ENCODE data around the gene STK31.
A peak's percentile ranks its signal among the peaks of the same experiment; 100 is the strongest.
"Not testable (repeated sequence)": the region's sequence is repeated elsewhere in the genome, so short reads cannot be mapped to it uniquely, and the experiment has no call there.

STK31 gene, protein sequence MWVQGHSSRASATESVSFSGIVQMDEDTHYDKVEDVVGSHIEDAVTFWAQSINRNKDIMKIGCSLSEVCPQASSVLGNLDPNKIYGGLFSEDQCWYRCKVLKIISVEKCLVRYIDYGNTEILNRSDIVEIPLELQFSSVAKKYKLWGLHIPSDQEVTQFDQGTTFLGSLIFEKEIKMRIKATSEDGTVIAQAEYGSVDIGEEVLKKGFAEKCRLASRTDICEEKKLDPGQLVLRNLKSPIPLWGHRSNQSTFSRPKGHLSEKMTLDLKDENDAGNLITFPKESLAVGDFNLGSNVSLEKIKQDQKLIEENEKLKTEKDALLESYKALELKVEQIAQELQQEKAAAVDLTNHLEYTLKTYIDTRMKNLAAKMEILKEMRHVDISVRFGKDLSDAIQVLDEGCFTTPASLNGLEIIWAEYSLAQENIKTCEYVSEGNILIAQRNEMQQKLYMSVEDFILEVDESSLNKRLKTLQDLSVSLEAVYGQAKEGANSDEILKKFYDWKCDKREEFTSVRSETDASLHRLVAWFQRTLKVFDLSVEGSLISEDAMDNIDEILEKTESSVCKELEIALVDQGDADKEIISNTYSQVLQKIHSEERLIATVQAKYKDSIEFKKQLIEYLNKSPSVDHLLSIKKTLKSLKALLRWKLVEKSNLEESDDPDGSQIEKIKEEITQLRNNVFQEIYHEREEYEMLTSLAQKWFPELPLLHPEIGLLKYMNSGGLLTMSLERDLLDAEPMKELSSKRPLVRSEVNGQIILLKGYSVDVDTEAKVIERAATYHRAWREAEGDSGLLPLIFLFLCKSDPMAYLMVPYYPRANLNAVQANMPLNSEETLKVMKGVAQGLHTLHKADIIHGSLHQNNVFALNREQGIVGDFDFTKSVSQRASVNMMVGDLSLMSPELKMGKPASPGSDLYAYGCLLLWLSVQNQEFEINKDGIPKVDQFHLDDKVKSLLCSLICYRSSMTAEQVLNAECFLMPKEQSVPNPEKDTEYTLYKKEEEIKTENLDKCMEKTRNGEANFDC

DNA sequence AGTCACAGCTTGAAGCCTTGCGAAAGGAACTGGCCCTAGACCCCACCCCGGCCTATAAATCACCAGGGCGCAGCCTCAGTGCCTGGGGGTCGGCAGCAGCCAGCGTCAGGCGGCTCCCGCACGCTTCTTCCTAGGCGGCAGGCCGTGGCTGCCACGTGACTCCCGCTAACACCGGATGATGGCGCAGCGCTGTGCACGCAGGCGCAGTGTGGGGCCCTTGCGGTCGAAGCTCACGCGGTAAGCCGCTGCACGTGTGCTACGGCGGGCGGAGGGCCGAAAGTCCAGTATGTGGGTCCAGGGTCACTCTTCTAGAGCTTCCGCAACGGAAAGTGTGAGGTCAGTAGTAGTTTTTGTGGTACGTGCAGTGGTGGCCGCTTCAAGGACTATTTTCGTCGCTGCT is at the start of gene STK31:
STK31 (plus strand) TSS at position 220 of the 400 bp plus-strand sequence; CDS start at position 287, 67 bp downstream.
- no peak for DNase-seq

DNA sequence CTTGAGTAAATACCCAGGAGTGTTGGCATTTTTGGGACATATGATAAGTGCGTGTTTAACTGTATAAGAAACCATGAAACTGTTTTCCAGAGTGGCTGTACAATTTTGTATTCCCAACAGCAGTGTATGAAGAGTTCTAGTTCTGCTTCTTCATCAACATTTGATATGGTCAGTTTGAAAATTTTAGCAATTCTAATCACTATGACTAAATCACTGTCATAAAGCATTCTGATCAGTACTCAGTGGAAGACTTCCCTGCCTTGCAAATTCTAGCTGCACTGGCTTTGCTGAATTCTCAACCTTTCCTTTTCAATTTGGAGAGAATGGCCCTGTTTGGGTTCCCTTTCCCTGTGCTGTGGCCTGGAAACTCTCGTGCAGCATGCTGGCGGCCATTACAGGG is 48.6 kb upstream of the STK31 start:
- no peak for DNase-seq

DNA sequence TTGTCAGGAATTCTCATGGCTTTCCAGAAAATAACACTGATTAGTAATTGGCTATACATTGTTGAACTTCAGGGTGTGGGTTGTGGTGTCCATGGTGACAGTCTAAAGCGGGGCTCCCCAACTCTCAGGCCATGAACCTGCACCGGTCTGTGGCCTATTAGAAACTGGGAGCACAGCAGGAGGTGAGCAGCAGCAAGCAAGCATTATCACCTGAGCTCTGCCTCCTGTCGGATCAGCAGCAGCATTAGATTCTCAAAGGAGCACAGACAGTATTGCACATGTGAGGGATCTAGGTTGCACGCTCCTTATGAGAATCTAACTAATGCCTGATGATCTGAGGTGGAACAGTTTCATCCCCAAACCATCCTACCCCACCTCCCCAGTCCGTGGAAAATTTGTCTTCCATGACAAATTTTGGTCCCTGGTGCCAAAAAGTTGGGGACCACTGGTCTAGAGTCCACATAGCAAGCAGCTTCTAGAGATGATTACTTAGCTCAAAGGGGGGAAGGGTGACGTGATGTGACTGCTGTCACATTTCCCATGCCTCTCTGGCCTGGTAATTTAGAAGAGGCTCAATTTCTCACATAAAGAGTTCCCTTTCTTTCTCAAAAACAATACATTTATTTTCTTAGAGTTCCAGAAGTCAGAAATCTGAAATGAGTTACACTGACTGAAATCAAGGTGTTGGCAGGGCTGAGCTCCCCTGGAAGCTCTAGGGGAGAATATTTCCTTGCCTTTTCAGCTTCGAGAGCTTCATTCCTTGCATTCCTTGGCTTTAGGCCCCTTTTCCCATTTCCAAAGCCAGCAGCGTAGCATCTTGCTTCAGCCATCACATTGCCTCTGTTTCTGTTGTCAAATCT is 47.7 kb upstream of the STK31 start:
- no peak for DNase-seq

DNA sequence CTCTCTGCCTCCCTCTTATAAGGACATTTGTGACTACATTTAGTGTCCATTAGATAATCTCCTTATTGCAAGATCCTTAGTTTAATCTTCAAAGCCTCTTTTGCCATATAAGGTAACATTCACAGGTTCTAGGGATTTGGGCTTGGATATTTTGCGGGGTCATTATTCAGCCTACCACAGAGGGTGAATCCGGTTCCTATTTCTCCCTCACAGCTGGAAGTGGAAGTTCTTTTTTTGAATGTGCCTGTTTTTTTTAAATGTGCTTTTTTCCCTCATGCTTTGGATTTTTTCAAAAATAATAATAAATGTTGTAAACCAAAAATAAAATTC is 47.1 kb upstream of the STK31 start:
- DNase-seq, result no peak

DNA sequence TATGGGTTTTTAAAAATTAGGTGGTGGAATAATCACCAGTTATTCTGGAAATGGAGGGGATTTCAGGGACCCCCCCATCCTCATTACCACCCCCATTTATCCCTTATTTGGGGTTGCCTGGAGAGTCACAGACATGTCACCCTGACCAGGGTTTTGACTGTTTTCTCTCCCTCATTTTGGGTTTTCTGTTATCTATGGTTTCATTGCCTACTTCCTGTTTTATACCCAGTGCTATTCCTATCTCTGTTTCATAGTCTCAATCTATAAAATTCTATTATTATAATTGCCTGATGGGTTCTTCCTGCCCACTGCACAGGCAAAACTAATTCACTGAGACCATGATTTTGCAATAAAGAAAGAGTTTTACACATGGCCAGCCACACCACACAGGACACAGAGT is 45.9 kb upstream of the STK31 start:
- no peak for DNase-seq

DNA sequence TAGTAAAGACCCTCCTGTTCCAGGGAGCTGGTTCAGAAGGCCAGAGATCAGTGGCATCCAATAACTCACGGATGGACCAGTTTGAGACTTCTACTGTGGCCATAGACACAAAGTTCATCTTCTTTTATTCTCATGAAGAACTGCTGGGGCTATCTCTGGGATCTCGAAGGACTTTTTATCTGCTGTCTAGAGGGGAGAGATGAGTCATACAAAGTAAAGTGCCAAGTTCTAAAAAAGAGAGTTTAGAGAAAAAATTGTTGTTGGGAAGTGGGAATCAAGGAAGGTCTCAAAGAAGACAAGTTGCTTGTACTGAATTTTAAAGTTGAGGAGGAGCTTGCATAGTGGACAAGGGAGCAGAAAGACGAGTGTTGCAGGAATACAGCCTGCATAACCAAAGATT is 38.0 kb upstream of the STK31 start:
- DNase-seq, result no peak

DNA sequence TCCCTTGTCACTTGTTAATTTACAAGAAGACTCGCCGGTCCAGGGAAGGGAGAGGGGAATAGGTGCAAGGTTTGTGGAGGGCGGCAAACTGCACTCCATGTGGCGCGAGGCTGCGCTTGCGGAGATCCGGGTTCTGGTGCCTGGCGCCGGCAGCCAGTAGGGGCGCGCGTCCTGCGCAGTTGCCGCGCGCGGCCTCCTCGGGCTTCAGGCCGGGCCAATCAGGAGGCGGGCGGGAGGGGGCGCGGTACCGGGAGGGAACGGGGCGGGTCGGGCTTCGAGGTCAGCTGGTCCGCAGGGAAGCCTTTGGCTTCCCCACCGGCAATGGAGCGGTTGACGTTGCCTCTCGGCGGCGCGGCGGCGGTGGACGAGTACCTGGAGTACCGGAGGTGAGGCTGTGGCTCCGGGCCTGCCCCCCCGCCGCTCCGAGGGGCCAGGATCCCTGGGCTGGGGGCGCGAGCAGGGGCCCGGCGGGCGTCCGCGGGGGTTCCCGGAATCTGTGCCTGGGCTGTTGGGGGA is 30.1 kb upstream of the STK31 start, which contains the start of gene FAM221A:
FAM221A (plus strand) TSS at position 302 of the 516 bp plus-strand sequence; CDS start at position 322, 20 bp downstream.
- DNase-seq, result peak; percentile 90

DNA sequence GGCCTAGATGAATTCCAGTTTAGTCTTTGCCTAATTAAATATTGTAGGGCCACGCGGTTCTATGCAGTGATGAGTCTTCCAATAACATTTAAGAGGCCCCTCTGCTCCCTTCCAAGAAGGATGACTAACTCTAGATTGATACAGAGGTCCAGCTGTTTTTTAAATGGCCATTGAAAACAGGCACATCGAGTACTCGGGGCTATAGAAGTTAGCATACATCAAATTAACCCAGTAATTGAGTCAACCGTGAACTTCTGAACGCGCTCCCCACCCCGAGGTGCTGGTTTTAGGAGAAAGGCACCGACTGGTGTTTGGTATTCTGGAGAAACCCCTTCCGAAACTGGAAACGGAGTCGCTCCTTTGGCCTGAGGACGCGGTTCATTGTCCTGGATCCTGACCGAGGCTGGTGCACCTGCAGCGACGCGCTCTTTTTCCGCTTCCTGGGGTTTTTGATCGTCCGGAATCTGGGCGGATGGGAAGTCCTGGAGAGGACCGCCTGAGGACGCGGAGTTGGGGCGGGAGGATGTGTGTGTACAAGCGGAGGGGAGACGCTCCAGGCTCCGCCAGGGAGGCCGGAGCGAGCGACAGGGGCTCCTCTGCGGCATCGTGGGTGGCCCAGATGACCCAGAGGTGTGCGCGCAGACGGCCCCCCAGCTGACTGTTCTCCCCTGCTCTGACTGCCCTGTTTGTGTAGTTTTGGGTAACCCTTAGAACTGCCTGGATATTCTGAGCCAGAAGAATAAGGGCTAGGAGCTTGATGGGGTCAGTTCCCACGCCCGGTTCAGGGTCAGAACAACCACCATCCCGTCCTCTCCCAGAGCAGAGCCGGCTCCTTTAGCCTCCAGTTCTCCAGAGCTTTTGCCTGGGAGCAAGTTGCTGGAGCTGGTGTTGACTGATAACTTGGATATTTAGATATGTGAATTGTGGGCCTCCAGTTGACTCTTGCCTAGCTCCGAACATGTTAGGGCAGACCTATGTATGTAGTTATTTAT is 29.3 kb upstream of the STK31 start:
- DNase-seq, result peak; percentile 68

DNA sequence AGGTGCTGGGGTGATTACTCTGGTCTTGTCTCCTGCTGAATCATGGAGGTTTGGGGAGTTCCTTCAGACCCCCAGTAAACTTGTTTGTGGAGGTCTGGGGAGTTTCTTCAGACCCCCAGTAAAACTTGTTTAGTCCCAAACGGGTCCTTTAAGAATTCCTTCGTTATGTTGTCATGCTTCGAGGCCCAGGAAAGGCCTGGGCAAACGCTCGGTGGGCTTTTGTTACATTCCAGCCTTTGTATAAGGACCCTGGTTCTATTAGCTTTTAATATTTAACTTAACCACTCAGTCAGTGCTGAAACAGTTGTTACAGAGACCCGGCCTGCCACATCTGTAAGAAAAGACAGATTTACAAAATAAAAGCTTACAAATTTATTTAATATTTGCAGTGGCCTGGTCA is 26.0 kb upstream of the STK31 start:
- not testable (repeated sequence) for DNase-seq

DNA sequence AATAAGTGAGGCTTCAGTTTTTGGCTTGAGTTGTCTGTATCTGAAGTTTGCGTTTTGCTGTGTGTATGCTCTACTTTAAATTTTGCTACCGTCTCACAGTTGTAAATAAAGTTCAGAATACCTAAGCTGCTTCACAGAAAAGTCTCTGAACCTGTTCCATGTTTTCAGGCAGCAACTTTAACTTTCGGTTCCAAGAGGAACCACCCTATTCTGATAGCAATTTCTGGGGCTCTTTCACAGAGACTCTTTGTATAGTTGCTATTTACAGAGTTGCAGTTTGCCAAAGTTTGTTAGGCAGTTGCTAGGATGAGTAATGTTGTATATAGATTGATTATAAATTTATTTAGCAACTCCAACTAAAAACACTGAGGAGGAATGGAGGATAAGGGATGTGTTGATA is 24.3 kb upstream of the STK31 start:
- no peak for DNase-seq

DNA sequence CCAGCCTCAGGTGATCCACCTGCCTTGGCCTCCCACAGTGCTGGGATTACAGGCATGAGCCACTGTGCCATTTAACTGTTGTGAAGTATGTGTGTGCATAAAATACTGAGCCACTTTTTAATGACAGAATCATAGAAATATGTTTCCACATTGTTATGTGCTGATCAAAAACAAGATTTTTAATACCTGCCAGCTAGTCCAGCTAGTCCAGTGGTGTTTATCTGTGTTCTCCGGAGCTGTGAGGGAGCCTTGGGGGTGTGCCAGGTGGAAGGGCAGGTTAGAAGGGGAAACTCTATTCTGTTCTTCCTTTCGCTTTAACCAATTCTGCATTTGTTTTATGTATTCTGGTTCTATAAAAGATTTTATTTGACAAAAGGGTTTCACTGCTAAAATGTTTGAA is 23.0 kb upstream of the STK31 start:
- no peak for DNase-seq

DNA sequence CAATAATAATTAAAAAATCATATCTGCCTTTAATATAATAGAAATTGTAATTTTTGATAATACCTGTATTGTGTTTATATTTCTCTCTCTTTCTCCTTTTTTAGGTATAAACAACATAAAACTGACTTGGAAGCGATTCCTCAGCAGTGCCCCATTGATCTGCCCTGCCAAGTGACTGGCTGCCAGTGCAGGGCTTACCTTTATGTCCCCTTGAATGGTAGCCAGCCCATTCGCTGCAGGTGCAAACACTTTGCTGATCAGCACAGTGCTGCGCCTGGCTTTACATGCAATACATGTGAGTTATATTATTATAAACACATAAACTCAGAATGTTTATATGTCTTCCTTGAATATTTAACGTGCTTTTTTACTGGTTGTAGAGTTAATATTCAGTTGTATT is 20.9 kb upstream of the STK31 start:
- no peak for DNase-seq

DNA sequence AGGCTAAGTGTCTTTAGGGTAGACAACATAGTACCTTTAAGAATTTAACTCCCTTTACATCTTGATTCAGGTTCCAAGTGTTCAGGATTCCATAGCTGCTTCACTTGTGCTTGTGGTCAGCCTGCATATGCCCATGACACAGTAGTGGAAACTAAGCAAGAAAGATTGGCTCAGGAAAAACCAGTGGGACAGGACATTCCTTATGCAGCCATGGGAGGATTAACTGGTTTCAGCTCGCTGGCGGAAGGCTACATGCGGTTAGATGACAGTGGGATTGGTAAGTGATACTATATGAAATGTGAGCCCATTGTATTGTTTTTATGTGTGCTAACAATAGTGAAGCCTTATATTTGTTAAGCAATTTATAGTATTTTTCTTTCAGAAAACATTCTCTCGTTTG is 18.7 kb upstream of the STK31 start:
- no peak for DNase-seq

DNA sequence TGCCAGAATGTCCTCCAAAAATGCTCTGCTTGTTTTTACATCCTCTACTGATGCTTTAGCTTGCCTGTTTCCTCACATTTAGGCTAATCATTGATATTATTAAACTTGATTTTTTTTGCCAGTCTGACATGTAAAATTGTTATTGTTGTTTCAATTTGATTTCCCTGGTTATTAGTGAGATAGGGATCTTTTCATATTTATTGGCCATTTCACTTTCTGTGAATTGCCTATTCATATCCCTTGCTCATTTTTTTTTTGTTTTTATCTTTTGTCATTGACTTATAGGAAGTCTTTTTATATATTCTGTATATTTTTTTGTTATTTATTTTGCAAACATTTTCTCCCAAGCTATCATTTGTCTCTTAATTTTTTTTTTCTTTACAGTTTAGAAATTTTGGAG is 16.8 kb upstream of the STK31 start:
- no peak for DNase-seq

DNA sequence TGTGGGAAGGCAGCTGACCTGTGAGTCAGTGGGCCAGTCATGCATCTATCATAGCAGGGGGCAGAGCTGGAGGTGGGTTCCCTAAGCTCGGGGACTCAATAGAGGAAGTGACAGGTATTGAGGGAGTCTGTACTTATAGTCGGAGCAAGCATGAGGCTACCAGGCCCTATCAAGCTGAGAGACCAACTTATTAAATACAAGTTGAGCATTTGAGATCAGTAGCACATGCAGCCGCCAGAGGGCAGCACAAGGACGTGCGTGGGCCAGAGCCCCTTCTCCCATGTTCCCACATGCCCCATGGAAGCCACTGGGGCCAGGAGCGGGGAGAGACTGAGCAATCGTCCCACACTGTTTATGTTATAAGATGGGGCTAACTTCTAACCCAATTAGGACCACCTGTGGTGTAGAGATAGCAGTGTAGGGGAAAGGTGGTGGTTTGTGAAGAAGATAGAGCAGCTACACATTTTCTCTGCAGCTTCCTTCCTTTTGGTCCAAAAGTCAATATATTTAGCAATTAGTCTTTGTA is 13.0 kb upstream of the STK31 start:
- DNase-seq, result peak; percentile 80

DNA sequence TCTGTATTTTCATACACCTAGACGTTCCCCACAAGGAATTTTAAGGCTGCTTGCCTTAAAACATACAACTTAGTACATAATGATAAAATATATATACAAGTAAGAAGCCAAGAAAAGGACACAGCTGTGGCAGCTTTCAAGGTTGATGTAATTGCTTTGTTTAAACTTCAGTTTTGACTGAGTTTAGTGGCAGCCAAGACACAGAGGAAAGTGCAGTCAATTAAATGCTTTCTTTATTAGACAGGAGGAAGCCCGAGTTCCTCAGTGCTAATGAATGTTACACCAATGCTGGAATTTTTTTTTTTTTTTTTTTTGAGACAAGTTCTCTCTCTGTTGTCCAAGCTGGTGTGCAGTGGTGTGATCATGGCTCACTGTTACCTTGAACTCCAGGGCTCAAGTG is 11.2 kb upstream of the STK31 start:
- no peak for DNase-seq

DNA sequence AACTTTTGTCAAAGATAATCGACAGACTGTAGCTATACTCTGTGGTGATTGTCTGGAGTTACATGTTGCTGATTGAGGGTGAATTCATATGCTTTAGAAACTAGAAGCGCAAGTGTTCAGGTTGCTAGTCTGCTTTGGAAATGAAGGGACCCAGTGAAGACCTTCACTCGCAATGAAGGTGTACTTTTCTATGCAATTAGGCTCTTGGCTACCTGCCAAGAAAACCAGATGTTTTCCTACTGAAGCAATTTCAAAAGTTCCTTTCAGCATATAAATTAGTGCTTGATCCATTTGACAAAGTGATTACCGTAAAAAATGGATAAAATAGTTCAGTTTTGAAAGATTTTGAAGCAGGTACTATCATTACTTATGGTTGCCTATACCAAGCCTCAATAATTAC is 10.0 kb upstream of the STK31 start:
- no peak for DNase-seq

DNA sequence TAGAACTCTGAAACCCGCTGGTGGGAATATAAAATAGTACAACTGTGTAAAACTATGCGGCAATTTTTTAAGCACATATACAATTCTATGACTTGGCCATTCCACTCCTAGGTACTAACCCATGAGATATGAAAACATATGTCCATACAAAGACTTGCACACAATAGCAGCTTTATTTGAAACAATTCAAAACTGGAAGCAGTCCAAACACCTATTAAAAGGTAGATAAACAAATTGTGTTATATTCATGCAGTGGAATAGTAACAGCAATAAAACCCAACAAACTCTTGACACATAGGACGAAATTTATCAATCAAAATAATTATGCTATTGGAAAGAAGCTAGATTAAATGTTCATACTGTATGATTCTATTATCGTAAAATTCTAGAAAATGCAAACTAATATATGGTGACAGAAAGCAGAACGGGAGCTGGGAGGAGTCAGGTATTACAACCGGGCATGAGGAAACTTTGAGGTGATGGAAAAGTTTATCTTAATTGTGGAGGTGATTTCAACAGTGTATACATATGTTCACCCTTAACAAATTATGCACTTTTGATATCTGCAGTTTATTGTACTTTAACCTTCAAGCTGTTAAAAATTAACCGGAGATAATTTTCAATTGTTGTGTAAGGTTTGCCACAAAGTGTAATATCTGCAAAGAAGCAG is 803 bp upstream of the STK31 start:
- no peak for DNase-seq

DNA sequence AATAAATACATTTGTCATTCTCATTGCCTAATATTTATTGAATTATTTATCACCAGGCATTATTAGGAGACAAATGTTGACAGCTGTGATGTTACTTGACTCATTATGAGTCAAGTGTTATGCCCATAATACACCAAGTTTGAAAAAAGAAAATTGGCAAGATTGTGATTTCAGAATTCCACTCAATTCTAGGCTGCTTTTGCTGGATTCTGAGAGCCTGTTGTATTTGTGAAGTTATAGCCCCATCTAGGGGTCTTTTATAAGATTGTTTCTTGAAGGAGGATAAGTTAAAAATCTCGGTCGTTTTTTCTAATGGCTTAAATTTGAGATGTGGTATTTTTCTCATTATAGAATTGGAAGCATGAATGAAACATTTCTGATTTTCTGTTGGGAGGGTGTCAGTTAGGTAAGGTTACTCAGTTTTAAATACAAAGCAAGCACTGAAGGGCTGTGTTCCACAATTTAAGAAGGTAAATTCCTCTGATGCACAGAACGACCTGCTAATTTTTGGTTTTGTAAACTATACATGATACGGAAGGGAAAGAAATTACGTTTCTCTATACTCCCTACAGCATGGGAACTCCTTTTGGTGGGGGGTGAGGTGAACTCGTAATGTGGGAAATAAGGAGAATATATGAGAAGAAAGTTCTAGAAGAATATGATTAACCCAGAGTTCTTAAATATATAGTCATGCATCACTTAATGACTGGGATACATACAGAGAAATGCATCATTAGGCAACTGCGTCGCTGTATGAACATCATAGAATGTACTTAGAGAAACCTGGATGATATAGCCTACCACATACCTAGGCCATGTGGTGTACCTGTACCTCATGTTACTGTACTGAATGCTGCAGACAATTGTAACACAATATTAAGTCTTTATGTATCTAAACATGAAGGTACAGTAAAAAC is 2.6 kb downstream of the STK31 start:
- no peak for DNase-seq

Data from activated CD8-positive, alpha-beta memory T cell treated with anti-CD3 and anti-CD28 coated beads, Interleukin-2, amount 50 U/mL, for 48 hours (primary cell).